Tongue (tissue), 2 donors: ENCODE results near the gene PPP1R3A. TPM values are rescaled to one million over a fixed set of nuclear protein-coding genes. Genes with fewer than 3 reads are reported as not detected.

ENCODE experiments used
- DNase-seq: peaks from one replicate; pipeline ENCODE4 v3.0.0-alpha.2; 2015
- total RNA-seq: library from RNA; depleted of rRNA; stranded (reverse); fragments of >200 nt; gene quantifications from one replicate; pipeline ENCODE4 v1.2.3, GENCODE V29; 2014

PPP1R3A gene
- total RNA-seq, 1 donor from 2014 or later = 194 TPM

- DNase-seq = no peak
Observed at GRCh38 chr7:113883096-113883495, 35.7 kb downstream of the PPP1R3A start.

- peak; percentile 77 for DNase-seq
Observed at GRCh38 chr7:113880559-113880958, 38.2 kb downstream of the PPP1R3A start.

- DNase-seq = no peak
Observed at GRCh38 chr7:113878394-113878992, 40.3 kb downstream of the PPP1R3A start.

DNA sequence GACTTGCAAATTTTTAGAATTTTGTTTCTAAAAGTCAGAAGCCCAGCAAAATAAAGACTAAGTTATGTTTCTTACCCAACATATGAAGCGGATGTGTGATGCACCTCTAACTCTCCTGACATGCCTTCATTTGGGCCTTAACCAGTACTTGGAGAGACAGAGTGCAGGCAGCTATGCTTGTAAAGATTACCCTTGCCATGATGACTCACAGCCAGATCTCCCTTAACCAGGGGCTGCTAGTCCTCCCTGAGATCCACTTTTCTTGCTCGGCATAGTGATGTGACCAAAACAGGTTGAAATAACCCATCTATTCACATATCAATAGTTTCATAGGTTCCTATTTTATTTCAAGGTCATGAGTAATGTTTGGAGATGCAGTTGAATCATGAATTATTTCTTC lies 43.6 kb downstream of the PPP1R3A start:
- DNase-seq = no peak

GRCh38 chr7:113873554-113874151 lies 45.2 kb downstream of the PPP1R3A start:
- no peak for DNase-seq

- no peak for DNase-seq
Observed at GRCh38 chr7:113872981-113873380, 45.8 kb downstream of the PPP1R3A start.

DNA sequence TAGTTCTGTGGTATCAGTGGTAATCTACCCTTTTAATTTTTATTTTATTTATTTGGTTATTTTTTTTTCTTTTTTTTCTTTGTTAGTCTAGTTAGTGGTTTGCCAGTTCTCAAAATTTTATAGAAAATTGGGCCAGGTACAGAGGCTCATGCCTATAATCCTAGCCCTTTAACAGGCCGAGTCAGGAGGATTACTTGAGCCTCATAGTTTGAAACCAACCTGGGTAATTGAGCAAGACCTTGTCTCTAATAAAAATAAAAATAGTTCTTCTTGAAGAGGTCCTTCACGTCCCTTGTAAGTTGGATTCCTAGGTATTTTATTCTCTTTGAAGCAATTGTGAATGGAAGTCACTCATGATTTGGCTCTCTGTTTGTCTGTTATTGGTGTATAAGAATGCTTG lies 51.5 kb downstream of the PPP1R3A start:
- no peak for DNase-seq

DNA sequence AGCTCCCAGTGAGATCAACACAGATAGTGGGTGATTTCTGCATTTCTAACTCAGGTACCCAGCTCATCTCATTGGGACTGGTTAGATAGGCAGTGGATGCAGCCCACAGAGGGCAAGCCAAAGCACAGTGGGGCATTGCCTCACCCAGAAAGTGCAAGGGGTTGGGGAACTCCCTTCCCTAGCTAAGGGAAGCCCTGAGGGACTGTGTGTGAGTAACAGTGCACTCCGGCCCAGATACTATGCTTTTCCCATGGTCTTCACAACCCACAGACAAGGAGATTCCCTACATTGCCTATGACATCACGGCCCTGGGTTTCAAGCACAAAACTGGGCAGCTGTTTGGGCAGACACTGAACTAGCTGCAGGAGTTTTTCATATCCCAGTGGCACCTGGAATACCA lies 62.8 kb downstream of the PPP1R3A start:
- DNase-seq = no peak

- DNase-seq = no peak
Observed at GRCh38 chr7:113840954-113841353, 77.9 kb downstream of the PPP1R3A start.

- DNase-seq = peak; percentile 2
Observed at GRCh38 chr7:113835367-113835766, 83.4 kb downstream of the PPP1R3A start.

GRCh38 chr7:113832196-113832745 lies 86.5 kb downstream of the PPP1R3A start:
- DNase-seq = no peak

GRCh38 chr7:113831556-113831955 lies 87.3 kb downstream of the PPP1R3A start:
- peak; percentile 30 for DNase-seq

- DNase-seq = no peak
Observed at GRCh38 chr7:113828581-113828980, 90.2 kb downstream of the PPP1R3A start.
